Caco-2 (cell line): Measurements from ENCODE around the gene EXOC6B. TPM values are rescaled to one million over a fixed set of nuclear protein-coding genes. Genes with fewer than 3 reads are reported as not detected.

ENCODE experiments used
- BruUV-seq: library from RNA; stranded (reverse); fragments of 400-500 nt; replicated peaks from 2 replicates; lab custom pipeline; 2021; lab: Mats Ljungman, UMichigan
- CTCF ChIA-PET: fragments of 300-600 bp; sonication (Branson Sonifier 250); formaldehyde crosslinking; loops from one replicate; lab custom pipeline; 2022; ENCODE audit warnings: antibody characterized with exemption; lab: Charles Lee
- POLR2A ChIA-PET: fragments of 300-600 bp; sonication (Branson Sonifier 250); formaldehyde crosslinking; loops from one replicate; lab custom pipeline; 2022; ENCODE audit warnings: antibody characterized with exemption; lab: Charles Lee
- DNase-seq, 2 experiments: peaks; one replicate each; pipeline versions ENCODE4 v3.0.0 to v3.0.0-alpha.2; 2020 to 2022
- H3K27me3 ChIP-seq: replicated peaks from 2 replicates; pipeline ENCODE4 v1.6.0; 2011; ENCODE audit warnings: low read length; ENCODE audit not compliant: control insufficient read depth, insufficient read depth
- H3K36me3 ChIP-seq: 2 replicates; pipeline ENCODE4 v1.5.1; 2011; ENCODE audit warnings: low read length; ENCODE audit not compliant: control insufficient read depth, insufficient read depth
- H3K4me1 ChIP-seq: fragments of 250-450 bp; sonication (Bioruptor Pico); 2 replicates; pipeline ENCODE4 v1.5.1; 2020; ENCODE audit warnings: mild to moderate bottlenecking
- H3K4me3 ChIP-seq: 2 replicates; pipeline ENCODE4 v1.5.1; 2011; ENCODE audit warnings: low read depth, mild to moderate bottlenecking, control low read depth, low read length
- H3K9me3 ChIP-seq: fragments of 250-450 bp; sonication (Bioruptor Pico); 2 replicates; pipeline ENCODE4 v1.5.1; 2020; ENCODE audit warnings: mild to moderate bottlenecking, moderate library complexity
- H3K27ac Mint-ChIP-seq: one replicate; pipeline ENCODE4 v1.8.0; 2022; ENCODE audit warnings: mixed read lengths; ENCODE audit not compliant: unreplicated experiment
- H3K27me3 Mint-ChIP-seq: one replicate; pipeline ENCODE4 v1.8.0; 2022; ENCODE audit warnings: mixed read lengths; ENCODE audit not compliant: insufficient read depth, unreplicated experiment
- H3K36me3 Mint-ChIP-seq: one replicate; pipeline ENCODE4 v1.8.0; 2022; ENCODE audit warnings: mild to moderate bottlenecking, mixed read lengths; ENCODE audit not compliant: insufficient read depth, unreplicated experiment
- H3K4me1 Mint-ChIP-seq: one replicate; pipeline ENCODE4 v1.8.0; 2022; ENCODE audit warnings: low read depth, mixed read lengths; ENCODE audit not compliant: unreplicated experiment
- H3K4me3 Mint-ChIP-seq: one replicate; pipeline ENCODE4 v1.8.0; 2022; ENCODE audit warnings: mild to moderate bottlenecking, moderate library complexity, mixed read lengths; ENCODE audit not compliant: unreplicated experiment
- H3K9me3 Mint-ChIP-seq: one replicate; pipeline ENCODE4 v1.8.0; 2022; ENCODE audit warnings: mixed read lengths; ENCODE audit not compliant: unreplicated experiment
- CTCF ChIP-seq, 2 experiments: fragments of 200-600 bp in 1 of 2; IDR thresholded peaks; 1 replicate in 1 of 2; 2 replicates in 1 of 2; pipeline versions ENCODE4 v1.5.1 to v1.8.0; 2011 to 2022; ENCODE audit warnings: antibody characterized with exemption in 1 of 2, control low read depth in 1 of 2, inconsistent platforms in 1 of 2, low read depth in 1 of 2, low read length in 1 of 2, mild to moderate bottlenecking in 1 of 2, moderate library complexity in 1 of 2; ENCODE audit not compliant: insufficient read depth in 1 of 2, severe bottlenecking in 1 of 2, unreplicated experiment in 1 of 2
- intact Hi-C: fragments of 100-400 bp; cut with micrococcal nuclease; formaldehyde crosslinking; loops from one replicate; pipeline ENCODE4 v1.10.0; 2022; ENCODE audit not compliant: unreplicated experiment
- total RNA-seq: library from RNA; stranded (reverse); gene quantifications from 2 replicates; pipeline ENCODE4 v1.2.3, GENCODE V29; 2022

EXOC6B gene
- total RNA-seq, 1 experiment from 2014 or later = 36.1 TPM

- Mint-ChIP-seq H3K27ac (no peak overlapping the region), H3K36me3 (peaks cover 12% of the 10 kb centered on the region), H3K4me3 (no peak overlapping the region), H3K27me3 (no peaks in the 10 kb centered on the region), H3K4me1 (peaks cover 9% of the 10 kb centered on the region), H3K9me3 (peaks cover 33% of the 10 kb centered on the region)
- POLR2A ChIA-PET = no interaction called here
- no TSS peak for BruUV-seq
- intact Hi-C loops = no loop called here
- CTCF ChIA-PET = no interaction called here
- Histone ChIP-seq H3K4me1 (no peaks in the 10 kb centered on the region), H3K27me3 (no peaks in the 10 kb centered on the region), H3K4me3 (no peak overlapping the region), H3K36me3 (no peaks in the 10 kb centered on the region), H3K9me3 (peaks cover 13% of the 10 kb centered on the region)
- no peak for DNase-seq
- TF ChIP-seq CTCF (IDR thresholded peaks at IDR 0.05; ENCODE audit: insufficient read depth in 1 of 2, low read depth in 1 of 2, low read length in 1 of 2, severe bottlenecking in 1 of 2, unreplicated experiment in 1 of 2) = no peak
Measured at GRCh38 chr2:72809095-72809494, 16.7 kb downstream of the EXOC6B start.

- H3K36me3 ChIP-seq = no peaks in the 10 kb centered on the region
- Mint-ChIP-seq H3K27me3 (no peaks in the 10 kb centered on the region), H3K9me3 (peaks cover 33% of the 10 kb centered on the region), H3K4me1 (peaks cover under 1% of the 10 kb centered on the region), H3K27ac (no peak overlapping the region), H3K4me3 (no peak overlapping the region), H3K36me3 (peaks cover 12% of the 10 kb centered on the region)
- DNase-seq = no peak
- ChIA-PET POLR2A (no interaction called here), CTCF (interaction anchor here (0.6 to 1.3 kb wide), 3 partner anchors 33 to 61 kb away, joined by 5 to 11 read pairs (median 7); no protein-coding TSS in a partner anchor)
- H3K27me3 ChIP-seq = no peaks in the 10 kb centered on the region
- no peak for TF ChIP-seq CTCF (IDR thresholded peaks at IDR 0.05; ENCODE audit: insufficient read depth in 1 of 2, low read depth in 1 of 2, low read length in 1 of 2, severe bottlenecking in 1 of 2, unreplicated experiment in 1 of 2)
- BruUV-seq = no TSS peak
- H3K9me3 ChIP-seq = peaks cover 13% of the 10 kb centered on the region
- intact Hi-C loops = loop anchor here (2.0 kb wide), 1 partner anchor 52 kb away; no protein-coding TSS in a partner anchor
- no peaks in the 10 kb centered on the region for H3K4me1 ChIP-seq
- no peak overlapping the region for H3K4me3 ChIP-seq
Measured at GRCh38 chr2:72806280-72806945, 19.4 kb downstream of the EXOC6B start.

- BruUV-seq = no TSS peak
- ChIA-PET CTCF (interaction anchor here (0.9 to 1.3 kb wide), 2 partner anchors 56 to 59 kb away, joined by 3 read pairs; no protein-coding TSS in a partner anchor), POLR2A (no interaction called here)
- Histone ChIP-seq H3K4me3 (no peak overlapping the region), H3K27me3 (no peaks in the 10 kb centered on the region), H3K9me3 (0 out of 2 replicates have a peak, but pooled peaks cover 2% of the 10 kb centered on the region), H3K4me1 (no peaks in the 10 kb centered on the region), H3K36me3 (no peaks in the 10 kb centered on the region)
- H3K36me3 Mint-ChIP-seq = no peaks in the 10 kb centered on the region
- H3K4me3 Mint-ChIP-seq = no peak overlapping the region
- no peak for DNase-seq
- intact Hi-C loops = no loop called here
- H3K27me3 Mint-ChIP-seq = no peaks in the 10 kb centered on the region
- H3K4me1 Mint-ChIP-seq = no peaks in the 10 kb centered on the region
- no peak overlapping the region for H3K27ac Mint-ChIP-seq
- peaks cover 13% of the 10 kb centered on the region for H3K9me3 Mint-ChIP-seq
- TF ChIP-seq CTCF (IDR thresholded peaks at IDR 0.05; ENCODE audit: insufficient read depth in 1 of 2, low read depth in 1 of 2, low read length in 1 of 2, severe bottlenecking in 1 of 2, unreplicated experiment in 1 of 2) = no peak
Measured at GRCh38 chr2:72803626-72804320, 22.1 kb downstream of the EXOC6B start.
